ENCODE data around the gene CHCHD4.

DNA sequence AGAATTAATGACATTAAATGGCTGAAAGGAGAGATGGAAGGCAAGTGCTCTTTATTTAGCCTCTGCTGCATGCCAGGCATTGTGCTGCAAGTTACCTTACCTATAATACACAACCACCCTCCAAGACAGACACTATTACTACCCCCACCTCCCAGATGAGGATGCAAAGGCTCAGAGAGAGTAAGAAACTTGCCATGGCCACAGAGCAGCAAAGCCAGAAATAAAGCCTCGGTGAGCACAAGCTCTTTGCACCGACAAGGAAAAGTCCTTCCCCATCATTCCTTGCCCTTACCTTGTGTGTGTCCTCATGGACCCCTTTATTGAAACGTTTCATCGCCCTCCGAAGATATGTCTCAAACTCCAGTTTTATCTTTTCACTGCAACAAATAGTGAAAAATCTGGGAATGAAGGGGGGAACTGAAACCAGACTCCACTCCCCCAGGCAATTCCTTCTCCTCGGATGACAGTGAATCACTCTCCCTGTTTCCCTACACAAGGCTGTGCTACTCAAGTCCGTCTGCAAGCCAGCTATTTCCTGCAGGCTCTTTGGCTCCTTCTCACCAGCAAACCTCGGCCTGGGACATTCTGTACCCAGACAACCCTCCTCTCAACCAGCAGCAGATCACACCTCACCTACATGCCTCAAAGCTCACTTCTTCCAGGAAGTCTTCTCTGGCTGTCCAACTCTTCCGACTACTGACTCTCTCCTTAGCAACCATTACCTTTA, 42.4 kb upstream of the CHCHD4 start:
- TF ChIP-seq, protein P1, sequence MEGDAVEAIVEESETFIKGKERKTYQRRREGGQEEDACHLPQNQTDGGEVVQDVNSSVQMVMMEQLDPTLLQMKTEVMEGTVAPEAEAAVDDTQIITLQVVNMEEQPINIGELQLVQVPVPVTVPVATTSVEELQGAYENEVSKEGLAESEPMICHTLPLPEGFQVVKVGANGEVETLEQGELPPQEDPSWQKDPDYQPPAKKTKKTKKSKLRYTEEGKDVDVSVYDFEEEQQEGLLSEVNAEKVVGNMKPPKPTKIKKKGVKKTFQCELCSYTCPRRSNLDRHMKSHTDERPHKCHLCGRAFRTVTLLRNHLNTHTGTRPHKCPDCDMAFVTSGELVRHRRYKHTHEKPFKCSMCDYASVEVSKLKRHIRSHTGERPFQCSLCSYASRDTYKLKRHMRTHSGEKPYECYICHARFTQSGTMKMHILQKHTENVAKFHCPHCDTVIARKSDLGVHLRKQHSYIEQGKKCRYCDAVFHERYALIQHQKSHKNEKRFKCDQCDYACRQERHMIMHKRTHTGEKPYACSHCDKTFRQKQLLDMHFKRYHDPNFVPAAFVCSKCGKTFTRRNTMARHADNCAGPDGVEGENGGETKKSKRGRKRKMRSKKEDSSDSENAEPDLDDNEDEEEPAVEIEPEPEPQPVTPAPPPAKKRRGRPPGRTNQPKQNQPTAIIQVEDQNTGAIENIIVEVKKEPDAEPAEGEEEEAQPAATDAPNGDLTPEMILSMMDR (IDR thresholded peaks at IDR 0.05), result no peak
- TF ChIP-seq EP300 (IDR thresholded peaks at IDR 0.05), result no peak
- TF ChIP-seq POLR2A (IDR thresholded peaks at IDR 0.05), result no peak
